ENCODE data around the gene STBD1.

DNA sequence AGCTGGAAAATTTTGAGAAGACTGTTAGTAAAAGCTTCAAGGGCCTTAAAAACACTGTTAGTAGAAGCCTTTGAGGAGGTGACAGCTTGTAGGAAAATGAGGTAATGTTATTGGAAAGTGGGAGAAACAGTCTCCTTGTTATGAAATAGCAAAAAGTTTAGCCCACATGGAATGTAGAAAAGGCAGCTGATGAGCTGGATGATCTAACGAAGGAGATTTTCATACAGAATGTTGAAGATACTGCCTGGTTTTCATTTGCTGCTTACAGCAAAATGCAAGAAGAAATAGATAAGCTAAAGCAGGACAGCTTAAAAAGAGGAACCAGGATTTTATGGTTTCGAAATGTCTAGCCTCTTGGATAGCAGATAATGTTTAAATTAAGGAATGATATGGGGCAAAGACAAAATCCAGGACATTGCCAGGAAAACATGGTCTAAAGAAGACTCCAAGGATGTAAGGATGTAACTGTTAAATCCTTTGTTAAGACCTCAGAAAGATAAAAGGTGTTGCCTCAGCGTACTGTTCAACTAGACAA is 10.2 kb upstream of the STBD1 start:
- TF ChIP-seq, protein P1, sequence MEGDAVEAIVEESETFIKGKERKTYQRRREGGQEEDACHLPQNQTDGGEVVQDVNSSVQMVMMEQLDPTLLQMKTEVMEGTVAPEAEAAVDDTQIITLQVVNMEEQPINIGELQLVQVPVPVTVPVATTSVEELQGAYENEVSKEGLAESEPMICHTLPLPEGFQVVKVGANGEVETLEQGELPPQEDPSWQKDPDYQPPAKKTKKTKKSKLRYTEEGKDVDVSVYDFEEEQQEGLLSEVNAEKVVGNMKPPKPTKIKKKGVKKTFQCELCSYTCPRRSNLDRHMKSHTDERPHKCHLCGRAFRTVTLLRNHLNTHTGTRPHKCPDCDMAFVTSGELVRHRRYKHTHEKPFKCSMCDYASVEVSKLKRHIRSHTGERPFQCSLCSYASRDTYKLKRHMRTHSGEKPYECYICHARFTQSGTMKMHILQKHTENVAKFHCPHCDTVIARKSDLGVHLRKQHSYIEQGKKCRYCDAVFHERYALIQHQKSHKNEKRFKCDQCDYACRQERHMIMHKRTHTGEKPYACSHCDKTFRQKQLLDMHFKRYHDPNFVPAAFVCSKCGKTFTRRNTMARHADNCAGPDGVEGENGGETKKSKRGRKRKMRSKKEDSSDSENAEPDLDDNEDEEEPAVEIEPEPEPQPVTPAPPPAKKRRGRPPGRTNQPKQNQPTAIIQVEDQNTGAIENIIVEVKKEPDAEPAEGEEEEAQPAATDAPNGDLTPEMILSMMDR (conservative IDR thresholded peaks at IDR 0.05), result no peak
- TF ChIP-seq ZFX (IDR thresholded peaks at IDR 0.05), result no peak

All from C4-2B (cell line).